ENCODE data around the gene GUK1. TPM values are rescaled to one million over a fixed set of nuclear protein-coding genes. Genes with fewer than 3 reads are reported as not detected.

The GUK1 gene
- total RNA-seq, 1 experiment from 2014 or later: 196 TPM

- no peak for DNase-seq (ENCODE audit: low spot score)
Observed at GRCh38 chr1:228149406-228150119, 9.5 kb downstream of the GUK1 start, which contains the start of gene GJC2. Gene GJC2 (plus strand): TSS chr1:228149930. CDS start chr1:228157759, 7,829 bp downstream.

GRCh38 chr1:228150120-228150460 lies 10.0 kb downstream of the GUK1 start:
- DNase-seq (ENCODE audit: low spot score): no peak

- DNase-seq (ENCODE audit: low spot score): no peak
Observed at GRCh38 chr1:228150461-228151179, 10.5 kb downstream of the GUK1 start.

GRCh38 chr1:228151180-228151925 lies 11.3 kb downstream of the GUK1 start:
- DNase-seq (ENCODE audit: low spot score): no peak

GRCh38 chr1:228152097-228152917 lies 12.2 kb downstream of the GUK1 start:
- no peak for DNase-seq (ENCODE audit: low spot score)

- no peak for DNase-seq (ENCODE audit: low spot score)
Observed at GRCh38 chr1:228152918-228153258, 12.8 kb downstream of the GUK1 start.

GRCh38 chr1:228154021-228154669 lies 14.1 kb downstream of the GUK1 start:
- no peak for DNase-seq (ENCODE audit: low spot score)

GRCh38 chr1:228154670-228155571 lies 14.8 kb downstream of the GUK1 start:
- no peak for DNase-seq (ENCODE audit: low spot score)

- DNase-seq (ENCODE audit: low spot score): no peak
Observed at GRCh38 chr1:228155596-228156514, 15.8 kb downstream of the GUK1 start.

- no peak for DNase-seq (ENCODE audit: low spot score)
Observed at GRCh38 chr1:228156515-228156881, 16.4 kb downstream of the GUK1 start.

GRCh38 chr1:228156941-228157728 lies 17.1 kb downstream of the GUK1 start:
- DNase-seq (ENCODE audit: low spot score): no peak

GRCh38 chr1:228157729-228158126 lies 17.6 kb downstream of the GUK1 start:
- DNase-seq (ENCODE audit: low spot score): no peak

GRCh38 chr1:228158151-228159007 lies 18.3 kb downstream of the GUK1 start:
- DNase-seq (ENCODE audit: low spot score): no peak

GRCh38 chr1:228159008-228159665 lies 19.1 kb downstream of the GUK1 start:
- no peak for DNase-seq (ENCODE audit: low spot score)

- DNase-seq (ENCODE audit: low spot score): no peak
Observed at GRCh38 chr1:228160201-228160761, 20.2 kb downstream of the GUK1 start.

- no peak for DNase-seq (ENCODE audit: low spot score)
Observed at GRCh38 chr1:228161362-228161761, 21.3 kb downstream of the GUK1 start.

GRCh38 chr1:228161866-228162265 lies 21.8 kb downstream of the GUK1 start:
- DNase-seq (ENCODE audit: low spot score): no peak

All from H4 (cell line).